ENCODE data around the gene NUP98.

Gene NUP98

GRCh38 chr11:3797329-3798090 lies at the start of gene NUP98:
Gene NUP98, minus strand, starts transcription at chr11:3797554. Its CDS starts 15,437 bp downstream, at chr11:3782117.
- peak; percentile 100 for DNase-seq (ENCODE audit: low read depth)

DNA sequence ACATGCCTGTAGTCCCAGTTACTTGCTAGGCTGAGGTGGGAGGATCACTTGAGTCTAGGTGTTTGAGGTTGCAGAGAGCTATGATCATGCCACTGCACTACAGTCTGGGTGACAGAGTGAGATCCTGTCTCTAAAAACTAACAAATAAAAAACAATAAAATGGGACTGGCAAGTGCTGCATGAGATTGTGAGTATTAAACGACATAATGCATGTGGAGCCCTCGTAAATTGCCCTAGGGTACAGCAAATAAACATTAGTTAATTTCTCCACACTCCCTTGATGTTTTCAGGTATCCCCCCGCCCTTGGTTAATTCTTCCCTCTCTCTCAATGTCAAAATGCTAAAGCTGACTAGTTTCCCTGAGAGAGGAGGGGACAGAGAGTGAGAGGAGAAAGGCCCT lies 48.3 kb upstream of the NUP98 start:
- no peak for DNase-seq (ENCODE audit: low read depth)

- no peak for DNase-seq (ENCODE audit: low read depth)
These were observed 47.9 kb upstream of the NUP98 start for GRCh38 chr11:3845246-3845645.

DNA sequence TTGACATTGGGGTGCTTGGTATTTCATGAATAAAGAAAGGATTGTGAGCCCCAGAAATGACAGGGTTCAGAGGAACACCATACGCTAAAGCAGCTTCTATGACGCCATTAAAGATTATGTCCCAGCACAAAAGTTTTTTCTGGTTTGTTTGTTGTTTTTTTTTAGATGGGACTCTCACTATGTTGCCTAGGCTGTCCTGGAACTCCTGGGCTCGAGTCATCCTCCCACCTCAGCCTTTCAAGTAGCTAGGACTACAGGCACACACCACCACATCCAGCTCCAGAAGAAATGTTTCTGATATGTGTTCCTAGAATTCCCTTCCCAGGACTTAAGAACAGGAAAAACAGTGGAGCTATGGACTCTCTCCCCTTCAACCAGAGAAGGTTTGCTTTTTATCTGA lies 46.0 kb upstream of the NUP98 start:
- DNase-seq (ENCODE audit: low read depth) = no peak

DNA sequence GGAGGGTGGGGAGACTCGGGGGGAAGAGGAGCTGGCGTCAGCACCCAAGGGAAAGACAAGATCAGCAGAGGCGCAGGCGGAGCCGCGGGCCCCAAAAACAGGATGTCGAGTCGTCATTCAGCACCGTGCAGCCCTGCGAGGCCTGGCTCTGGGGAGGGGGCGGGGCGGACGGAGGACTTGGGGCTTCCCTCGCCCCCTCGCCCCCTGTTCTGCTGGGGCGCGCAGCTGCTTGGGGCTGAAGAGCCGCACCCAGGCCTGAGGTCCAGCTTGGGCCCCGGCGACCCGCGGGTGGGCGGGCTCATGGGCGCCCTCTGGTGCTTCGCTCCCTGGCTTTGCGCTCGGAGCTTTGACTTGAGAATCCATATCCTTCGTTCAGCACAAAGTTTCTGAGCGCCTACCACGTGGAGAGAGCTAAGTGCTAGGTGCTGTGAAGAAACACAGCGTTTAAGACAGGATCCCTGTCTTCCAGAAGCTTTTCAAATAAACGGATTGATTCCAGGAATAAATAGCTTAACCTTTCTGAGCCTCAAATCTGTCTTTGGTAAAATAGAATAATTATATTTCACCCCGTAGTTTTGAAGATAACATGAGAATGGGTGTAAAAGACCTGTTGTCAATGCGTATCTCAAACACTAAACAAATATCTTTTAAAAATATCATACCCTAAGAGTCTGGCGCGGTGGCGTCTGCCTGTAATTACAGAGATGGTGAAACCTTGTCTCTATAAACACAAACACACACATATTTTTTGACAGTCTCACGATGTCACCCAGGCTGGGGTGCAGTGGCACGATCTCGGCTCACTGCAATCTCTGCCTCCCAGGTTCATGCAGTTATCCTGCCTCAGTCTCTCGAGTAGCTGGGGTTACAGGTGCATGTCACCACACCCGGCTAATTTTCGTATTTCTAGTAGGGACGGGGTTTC lies 44.3 kb upstream of the NUP98 start:
- DNase-seq (ENCODE audit: low read depth) = peak; percentile 90

- DNase-seq (ENCODE audit: low read depth) = no peak
These were observed 43.6 kb upstream of the NUP98 start, which contains the start of gene RHOG for GRCh38 chr11:3840870-3841425. Gene RHOG, minus strand, starts transcription at chr11:3840959. Its CDS starts 12,821 bp downstream, at chr11:3828138.

- no peak for DNase-seq (ENCODE audit: low read depth)
These were observed 42.9 kb upstream of the NUP98 start for GRCh38 chr11:3840004-3840869.

DNA sequence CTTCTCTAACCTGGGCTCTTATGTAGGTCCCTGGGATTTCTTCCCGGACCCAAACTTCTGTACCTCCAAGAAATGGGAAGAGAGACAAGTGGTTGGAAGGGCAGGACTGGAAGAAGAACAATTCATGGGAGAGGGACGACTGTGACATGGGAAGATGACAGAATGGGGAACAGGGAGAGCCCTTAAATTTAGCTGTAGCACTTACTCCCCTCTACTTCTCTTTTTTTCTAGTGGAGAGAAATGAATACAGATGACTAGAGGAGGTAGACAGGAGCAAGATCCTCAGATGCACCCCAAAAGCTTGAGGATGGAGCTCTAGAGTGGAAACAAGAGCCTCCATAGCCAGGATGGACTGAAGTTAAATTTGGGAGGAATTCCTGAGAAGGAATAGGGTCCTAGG lies 41.1 kb upstream of the NUP98 start:
- no peak for DNase-seq (ENCODE audit: low read depth)

- DNase-seq (ENCODE audit: low read depth) = no peak
These were observed 40.4 kb upstream of the NUP98 start for GRCh38 chr11:3837793-3838192.

- no peak for DNase-seq (ENCODE audit: low read depth)
These were observed 39.5 kb upstream of the NUP98 start for GRCh38 chr11:3836903-3837302.

GRCh38 chr11:3835751-3836150 lies 38.4 kb upstream of the NUP98 start:
- DNase-seq (ENCODE audit: low read depth) = no peak

DNA sequence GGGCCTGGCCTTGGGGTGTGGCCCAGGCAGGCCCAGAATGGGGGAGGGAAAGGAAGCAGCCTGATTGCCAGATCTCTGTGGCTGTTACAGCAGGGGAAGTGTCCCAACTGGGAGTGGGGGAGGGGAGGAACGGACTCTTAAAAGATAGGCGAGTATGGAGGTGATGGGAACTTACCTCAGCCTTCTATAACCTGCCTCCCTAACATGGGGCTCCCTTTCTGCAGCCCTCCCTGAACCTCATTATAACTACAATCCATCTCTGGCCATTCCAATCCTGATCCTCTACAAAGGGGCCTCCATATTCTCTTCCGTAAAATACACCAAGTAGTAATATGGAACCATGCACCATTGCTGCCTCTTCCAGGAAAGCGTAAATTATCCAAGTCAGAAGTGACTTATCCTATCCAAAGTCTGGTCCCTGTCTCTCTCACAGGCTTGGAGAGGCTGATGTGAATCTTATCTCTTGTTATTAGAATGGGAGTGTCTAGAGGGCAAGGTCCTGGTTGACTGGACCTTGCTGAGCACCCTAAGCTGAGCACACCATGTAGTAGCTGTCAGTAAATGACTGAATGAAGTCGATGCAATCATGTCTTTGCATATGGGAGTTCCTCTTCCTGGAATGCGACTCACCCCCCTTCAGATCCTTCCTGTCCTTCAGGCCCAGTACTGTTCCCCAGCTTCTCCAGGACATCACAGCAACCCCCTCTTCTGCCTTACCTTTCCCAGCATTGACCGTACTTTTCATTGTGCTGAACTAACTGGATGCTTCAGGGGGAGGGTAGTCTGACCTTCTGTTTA lies 37.5 kb upstream of the NUP98 start:
- DNase-seq (ENCODE audit: low read depth) = no peak

DNA sequence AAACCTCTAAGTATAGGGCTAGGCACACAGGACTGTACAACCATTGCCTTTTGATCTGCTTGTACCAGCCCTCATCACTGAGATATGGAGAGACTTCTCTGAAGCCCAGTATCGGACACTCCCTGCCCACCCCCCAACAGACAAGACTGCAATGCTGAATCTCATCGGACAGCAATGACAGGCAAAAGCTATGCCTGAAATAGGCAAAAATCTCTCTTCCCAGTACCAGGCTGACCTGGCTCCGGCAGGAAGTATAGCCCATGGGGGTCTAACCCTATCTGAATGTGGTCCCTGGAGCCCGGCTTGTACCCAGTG lies 37.0 kb upstream of the NUP98 start:
- DNase-seq (ENCODE audit: low read depth) = no peak

DNA sequence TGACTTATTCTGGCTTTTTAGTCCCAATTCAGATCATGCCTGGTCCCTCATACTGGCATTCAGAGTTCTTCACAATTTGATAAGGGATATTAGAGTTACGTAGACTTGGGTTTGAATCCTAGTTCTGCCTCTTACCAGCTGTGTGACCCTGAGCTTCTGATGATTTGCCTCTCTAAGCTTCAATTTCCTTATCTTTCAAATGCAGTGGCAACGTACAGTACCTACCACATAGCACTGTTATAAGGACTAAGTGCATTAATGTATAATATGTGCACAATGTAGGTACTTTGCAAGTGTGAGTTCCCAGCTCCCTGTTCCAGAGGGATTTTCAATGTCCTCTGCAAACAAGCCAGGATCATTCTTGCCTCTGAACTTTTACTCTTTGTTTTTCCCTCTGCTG lies 36.1 kb upstream of the NUP98 start:
- no peak for DNase-seq (ENCODE audit: low read depth)

- DNase-seq (ENCODE audit: low read depth) = no peak
These were observed 35.5 kb upstream of the NUP98 start for GRCh38 chr11:3832816-3833215.

DNA sequence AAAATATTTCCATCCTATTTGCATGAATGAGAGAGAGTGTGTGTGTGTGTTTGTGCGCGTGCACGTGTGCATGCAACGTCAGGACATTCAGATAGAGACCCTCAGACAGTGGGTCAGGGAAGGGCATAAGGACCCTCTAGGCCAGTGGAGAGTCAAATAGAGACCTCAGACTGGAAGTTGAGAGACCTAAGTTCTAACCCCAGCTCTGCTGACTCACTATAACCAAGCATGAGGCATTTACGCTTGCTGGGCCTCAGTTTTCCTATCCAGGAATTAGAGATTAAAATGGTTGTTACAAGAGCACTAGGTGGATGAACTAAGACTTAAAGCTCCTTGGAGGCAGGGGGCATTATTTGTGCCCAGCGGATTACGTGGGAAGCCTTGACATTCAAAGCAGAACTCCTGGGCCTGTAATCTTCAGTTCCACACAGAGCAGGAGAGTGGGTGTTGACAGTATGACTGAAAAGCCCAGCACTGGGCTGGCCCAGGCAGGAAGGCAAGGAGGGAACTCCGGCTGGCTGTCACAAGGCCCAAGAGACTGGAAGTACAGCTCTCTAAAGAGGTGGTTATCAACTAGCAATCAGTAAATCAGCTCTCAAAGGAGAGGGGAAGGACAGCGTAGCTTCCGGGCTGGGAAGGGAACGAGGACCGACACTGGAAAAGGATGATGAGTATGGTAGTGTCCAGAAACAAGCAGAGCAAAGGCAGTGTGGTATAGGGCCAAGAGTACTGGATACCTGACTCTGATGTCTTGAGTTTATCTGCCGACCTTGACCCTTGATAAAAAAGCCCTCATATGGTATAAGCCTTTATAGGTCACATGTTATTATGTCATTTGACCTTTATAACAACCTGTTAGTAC lies 34.3 kb upstream of the NUP98 start:
- DNase-seq (ENCODE audit: low read depth) = no peak

DNA sequence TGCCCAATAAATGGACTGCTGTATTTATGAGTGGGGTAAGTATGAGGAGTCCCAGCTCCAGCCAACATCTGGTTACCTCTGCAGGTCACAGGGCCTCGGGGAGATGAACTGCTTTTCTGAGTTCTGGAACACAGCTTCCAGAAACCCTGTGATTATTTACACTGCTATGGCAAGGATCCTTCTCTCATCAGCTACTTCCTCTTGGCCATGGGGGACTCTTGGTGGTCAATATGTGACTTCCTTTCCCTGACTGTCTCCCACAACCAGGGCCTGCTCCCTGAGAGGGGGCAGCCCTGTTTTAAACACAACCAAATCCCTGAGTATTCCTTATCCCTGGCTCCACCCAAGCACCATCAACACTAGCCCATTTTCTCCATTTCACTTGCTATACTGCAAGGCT lies 33.4 kb upstream of the NUP98 start:
- DNase-seq (ENCODE audit: low read depth) = no peak

- no peak for DNase-seq (ENCODE audit: low read depth)
These were observed 32.7 kb upstream of the NUP98 start for GRCh38 chr11:3830088-3830487.

- no peak for DNase-seq (ENCODE audit: low read depth)
These were observed 30.3 kb upstream of the NUP98 start for GRCh38 chr11:3827434-3828186.

Data from activated T-cell treated with anti-CD3 and anti-CD28 coated beads for 48 hours (primary cell).